ENCODE results near the gene PHACTR1.

DNA sequence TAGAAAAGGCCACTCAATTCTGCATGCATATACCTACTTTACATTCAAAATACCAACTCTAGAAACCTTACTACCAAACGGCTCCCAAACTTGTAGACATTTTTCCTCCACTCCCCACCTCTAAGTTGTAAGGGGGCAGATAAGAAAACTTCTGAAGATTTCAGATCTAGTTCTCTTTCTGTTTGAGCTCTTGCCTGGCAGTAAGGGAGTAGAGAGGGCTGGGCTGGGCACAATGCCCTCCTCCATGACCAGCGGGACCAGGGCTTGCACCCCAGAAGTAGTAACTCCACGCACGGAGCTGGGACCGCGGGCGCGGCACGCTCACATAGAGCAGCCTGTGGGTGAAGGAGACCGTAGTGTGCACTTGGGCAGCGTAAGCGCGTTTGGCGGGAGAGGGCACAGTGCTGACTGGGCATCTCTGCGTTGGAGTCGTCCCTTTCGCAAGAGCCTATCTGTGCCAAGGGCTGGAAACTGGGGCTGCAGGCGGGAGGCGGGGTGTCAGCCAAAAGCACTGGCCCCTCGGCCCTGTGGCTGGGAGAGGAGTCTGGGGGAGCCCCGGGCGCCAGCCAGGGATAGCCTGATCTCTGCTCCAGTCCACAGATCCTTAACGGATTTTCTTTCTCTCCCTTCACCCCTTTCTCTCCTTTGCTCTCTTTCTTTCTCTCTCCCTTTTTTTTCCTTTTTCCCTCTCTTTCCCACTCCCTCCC lies 32.4 kb downstream of the PHACTR1 start:
- TF ChIP-seq EZH2 (IDR thresholded peaks at IDR 0.05) (no peak), POLR2AphosphoS5 (IDR thresholded peaks at IDR 0.05; ENCODE audit: borderline replicate concordance, low read depth, low read length) (no peak), FOXP2 (optimal IDR thresholded peaks at IDR 0.05; ENCODE audit: control extremely low read depth, extremely low read length, insufficient read depth) (no peak)

Measured in SK-N-MC (cell line).